ENCODE data around the gene CCDC85C. TPM values are rescaled to one million over a fixed set of nuclear protein-coding genes. Genes with fewer than 3 reads are reported as not detected.
A peak's percentile ranks its signal among the peaks of the same experiment; 100 is the strongest.

CCDC85C gene
- total RNA-seq, 2 donors from 2014 or later, result 32.8 to 45.8 TPM

- no peak for DNase-seq
- Mint-ChIP-seq H3K9me3 (no peaks in the 10 kb centered on the region), H3K36me3 (ENCODE audit: low read depth) (no peaks in the 10 kb centered on the region), H3K4me1 (peaks cover 52% of the 10 kb centered on the region), H3K4me3 (no peak overlapping the region), H3K27me3 (ENCODE audit: insufficient read depth) (no peaks in the 10 kb centered on the region), H3K27ac (no peak overlapping the region)
- 80 to 92% methylated on average over 5 to 9 of the region's 9 CpGs for WGBS, 2 experiments (ENCODE audit: insufficient coverage in 1 of 2, insufficient read length in 1 of 2)
- Histone ChIP-seq H3K9me3 (ENCODE audit: control insufficient read depth, low read length) (no peaks in the 10 kb centered on the region), H3K27ac (ENCODE audit: low read depth, low read length) (no peak overlapping the region), H3K9ac (ENCODE audit: extremely low read depth, low read length, poor library complexity, severe bottlenecking) (no peak overlapping the region), H3K36me3 (ENCODE audit: control insufficient read depth, insufficient read depth, low read length) (no peaks in the 10 kb centered on the region), H3K4me1 (ENCODE audit: control insufficient read depth, insufficient read depth, low read length) (peaks cover 19% of the 10 kb centered on the region), H3K4me3 (ENCODE audit: low read length) (no peak overlapping the region), H3K27me3 (ENCODE audit: control insufficient read depth, insufficient read depth, low read length, poor library complexity, severe bottlenecking) (no peaks in the 10 kb centered on the region)
- peak; percentile 46 for TF ChIP-seq CTCF (conservative IDR thresholded peaks at IDR 0.05)
Observed at GRCh38 chr14:99593971-99594841, 9.8 kb downstream of the CCDC85C start.

- 89 to 94% methylated on average over 21 to 36 of the region's 36 CpGs for WGBS, 2 experiments (ENCODE audit: insufficient coverage in 1 of 2, insufficient read length in 1 of 2)
- Histone ChIP-seq H3K9ac (ENCODE audit: extremely low read depth, low read length, poor library complexity, severe bottlenecking) (no peak overlapping the region), H3K9me3 (ENCODE audit: control insufficient read depth, low read length) (no peaks in the 10 kb centered on the region), H3K27me3 (ENCODE audit: control insufficient read depth, insufficient read depth, low read length, poor library complexity, severe bottlenecking) (no peaks in the 10 kb centered on the region), H3K27ac (ENCODE audit: low read depth, low read length) (peak overlapping the region; percentile 38), H3K36me3 (ENCODE audit: control insufficient read depth, insufficient read depth, low read length) (no peaks in the 10 kb centered on the region), H3K4me1 (ENCODE audit: control insufficient read depth, insufficient read depth, low read length) (peaks cover 12% of the 10 kb centered on the region), H3K4me3 (ENCODE audit: low read length) (no peak overlapping the region)
- H3K9me3 Mint-ChIP-seq, result no peaks in the 10 kb centered on the region
- peaks cover 47% of the 10 kb centered on the region for H3K4me1 Mint-ChIP-seq
- no peak overlapping the region for H3K4me3 Mint-ChIP-seq
- H3K27me3 Mint-ChIP-seq (ENCODE audit: insufficient read depth), result no peaks in the 10 kb centered on the region
- TF ChIP-seq CTCF (conservative IDR thresholded peaks at IDR 0.05), result no peak
- no peak for DNase-seq
- H3K36me3 Mint-ChIP-seq (ENCODE audit: low read depth), result no peaks in the 10 kb centered on the region
- H3K27ac Mint-ChIP-seq, result no peak overlapping the region
Observed at GRCh38 chr14:99592933-99593753, 10.9 kb downstream of the CCDC85C start.

GRCh38 chr14:99592394-99592793 lies 11.6 kb downstream of the CCDC85C start:
- Mint-ChIP-seq H3K36me3 (ENCODE audit: low read depth) (no peaks in the 10 kb centered on the region), H3K4me3 (no peak overlapping the region), H3K27ac (no peak overlapping the region), H3K9me3 (no peaks in the 10 kb centered on the region), H3K27me3 (ENCODE audit: insufficient read depth) (no peaks in the 10 kb centered on the region), H3K4me1 (peaks cover 47% of the 10 kb centered on the region)
- H3K4me3 ChIP-seq (ENCODE audit: low read length), result no peak overlapping the region
- DNase-seq, result no peak
- no peak overlapping the region for H3K9ac ChIP-seq (ENCODE audit: extremely low read depth, low read length, poor library complexity, severe bottlenecking)
- H3K27ac ChIP-seq (ENCODE audit: low read depth, low read length), result no peak overlapping the region
- H3K9me3 ChIP-seq (ENCODE audit: control insufficient read depth, low read length), result no peaks in the 10 kb centered on the region
- H3K36me3 ChIP-seq (ENCODE audit: control insufficient read depth, insufficient read depth, low read length), result no peaks in the 10 kb centered on the region
- H3K27me3 ChIP-seq (ENCODE audit: control insufficient read depth, insufficient read depth, low read length, poor library complexity, severe bottlenecking), result no peaks in the 10 kb centered on the region
- WGBS, 2 experiments (ENCODE audit: insufficient coverage in 1 of 2, insufficient read length in 1 of 2), result 77 to 92% methylated on average over 2 of the region's 2 CpGs
- peaks cover 8% of the 10 kb centered on the region for H3K4me1 ChIP-seq (ENCODE audit: control insufficient read depth, insufficient read depth, low read length)
- TF ChIP-seq CTCF (conservative IDR thresholded peaks at IDR 0.05), result no peak

All from endodermal cell (in vitro differentiated cells).